GM23338 (cell line): Measurements from ENCODE around the gene RAB3A. TPM values are rescaled to one million over a fixed set of nuclear protein-coding genes. Genes with fewer than 3 reads are reported as not detected.

ENCODE experiments used
- CREB1 ChIP-seq: fragments of 250-450 bp; sonication (Bioruptor Pico); IDR thresholded peaks from 2 replicates; pipeline ENCODE4 v1.5.0; 2020; ENCODE audit warnings: low read depth, mild to moderate bottlenecking, moderate library complexity
- EZH2phosphoT487 ChIP-seq: fragments of 200-600 bp; sonication (generic); IDR thresholded peaks from one replicate; pipeline ENCODE4 v1.8.1; 2018; ENCODE audit warnings: antibody characterized with exemption; ENCODE audit not compliant: unreplicated experiment
- JUNB ChIP-seq: IDR thresholded peaks from one replicate; pipeline ENCODE4 v1.6.1; 2016; ENCODE audit warnings: antibody characterized with exemption; ENCODE audit not compliant: unreplicated experiment
- polyA plus RNA-seq: library from polyadenylated mRNA; unstranded; fragments of >200 nt; fragmentation: Nextera tagmentation; extraction: Ambion mirVana; gene quantifications from 2 replicates; pipeline ENCODE4 v1.2.1, GENCODE V29; 2016
- total RNA-seq: library from RNA; depleted of rRNA; stranded (reverse); fragments of >200 nt; shearing (Covaris generic); gene quantifications from 2 replicates; pipeline ENCODE4 v1.2.3, GENCODE V29; 2014
- TF ChIP-seq, protein P1 (sequence below): IDR thresholded peaks from one replicate; pipeline ENCODE4 v1.6.1; 2018; ENCODE audit warnings: antibody characterized with exemption; ENCODE audit not compliant: unreplicated experiment
- TF ChIP-seq, protein P2 (sequence below): fragments of 250-450 bp; sonication (Bioruptor Pico); IDR thresholded peaks from 2 replicates; pipeline ENCODE4 v1.5.0; 2020; ENCODE audit warnings: mild to moderate bottlenecking, moderate library complexity

RAB3A gene
- total and polyA plus RNA-seq, 2 experiments from 2014 or later = 9.7 to 20.3 TPM

DNA sequence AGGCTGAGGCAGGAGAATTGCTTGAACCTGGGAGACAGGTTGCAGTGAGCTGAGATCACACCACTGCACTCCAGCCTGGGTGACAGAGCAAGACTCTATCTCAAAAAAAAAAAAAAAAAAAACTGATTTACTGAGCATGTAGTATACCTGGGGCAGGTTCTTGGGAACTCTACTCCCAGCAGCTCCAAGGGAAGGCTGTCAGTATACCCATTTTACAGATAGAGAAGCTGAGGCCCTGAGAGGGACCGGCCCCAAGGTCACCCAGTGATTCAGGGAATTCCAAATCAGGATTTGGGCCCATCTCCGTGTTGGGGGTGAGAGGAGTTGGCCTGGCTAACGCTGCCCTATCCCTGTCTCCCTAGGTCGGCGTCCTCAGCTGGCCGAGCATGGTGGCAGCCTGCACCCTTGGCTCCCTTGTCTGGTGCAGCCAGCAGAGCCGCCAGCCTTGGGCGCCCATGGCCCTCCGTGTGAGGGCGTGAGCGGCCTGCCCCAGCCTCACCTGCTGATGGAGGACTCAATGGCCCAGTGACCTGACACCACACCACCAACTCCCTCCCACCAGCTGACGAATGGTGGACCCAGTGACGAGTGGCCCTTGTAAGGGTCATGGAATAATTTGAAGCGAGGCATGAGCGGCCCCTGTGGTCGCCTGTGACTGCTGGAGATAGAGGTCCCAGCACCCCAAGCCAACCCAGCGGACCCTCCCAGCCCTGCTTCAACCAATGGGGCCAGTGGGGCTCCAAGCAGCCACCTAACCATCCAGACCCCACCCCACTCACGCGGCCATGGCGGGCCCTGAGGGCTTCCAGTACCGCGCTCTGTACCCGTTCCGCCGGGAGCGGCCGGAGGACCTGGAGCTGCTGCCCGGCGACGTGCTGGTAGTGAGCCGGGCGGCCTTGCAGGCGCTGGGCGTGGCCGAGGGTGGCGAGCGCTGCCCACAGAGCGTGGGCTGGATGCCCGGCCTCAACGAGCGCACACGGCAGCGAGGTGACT, 48.5 kb downstream of the RAB3A start (continued):
- TF ChIP-seq, protein P1, sequence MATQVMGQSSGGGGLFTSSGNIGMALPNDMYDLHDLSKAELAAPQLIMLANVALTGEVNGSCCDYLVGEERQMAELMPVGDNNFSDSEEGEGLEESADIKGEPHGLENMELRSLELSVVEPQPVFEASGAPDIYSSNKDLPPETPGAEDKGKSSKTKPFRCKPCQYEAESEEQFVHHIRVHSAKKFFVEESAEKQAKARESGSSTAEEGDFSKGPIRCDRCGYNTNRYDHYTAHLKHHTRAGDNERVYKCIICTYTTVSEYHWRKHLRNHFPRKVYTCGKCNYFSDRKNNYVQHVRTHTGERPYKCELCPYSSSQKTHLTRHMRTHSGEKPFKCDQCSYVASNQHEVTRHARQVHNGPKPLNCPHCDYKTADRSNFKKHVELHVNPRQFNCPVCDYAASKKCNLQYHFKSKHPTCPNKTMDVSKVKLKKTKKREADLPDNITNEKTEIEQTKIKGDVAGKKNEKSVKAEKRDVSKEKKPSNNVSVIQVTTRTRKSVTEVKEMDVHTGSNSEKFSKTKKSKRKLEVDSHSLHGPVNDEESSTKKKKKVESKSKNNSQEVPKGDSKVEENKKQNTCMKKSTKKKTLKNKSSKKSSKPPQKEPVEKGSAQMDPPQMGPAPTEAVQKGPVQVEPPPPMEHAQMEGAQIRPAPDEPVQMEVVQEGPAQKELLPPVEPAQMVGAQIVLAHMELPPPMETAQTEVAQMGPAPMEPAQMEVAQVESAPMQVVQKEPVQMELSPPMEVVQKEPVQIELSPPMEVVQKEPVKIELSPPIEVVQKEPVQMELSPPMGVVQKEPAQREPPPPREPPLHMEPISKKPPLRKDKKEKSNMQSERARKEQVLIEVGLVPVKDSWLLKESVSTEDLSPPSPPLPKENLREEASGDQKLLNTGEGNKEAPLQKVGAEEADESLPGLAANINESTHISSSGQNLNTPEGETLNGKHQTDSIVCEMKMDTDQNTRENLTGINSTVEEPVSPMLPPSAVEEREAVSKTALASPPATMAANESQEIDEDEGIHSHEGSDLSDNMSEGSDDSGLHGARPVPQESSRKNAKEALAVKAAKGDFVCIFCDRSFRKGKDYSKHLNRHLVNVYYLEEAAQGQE = no peak
- TF ChIP-seq, protein P2, sequence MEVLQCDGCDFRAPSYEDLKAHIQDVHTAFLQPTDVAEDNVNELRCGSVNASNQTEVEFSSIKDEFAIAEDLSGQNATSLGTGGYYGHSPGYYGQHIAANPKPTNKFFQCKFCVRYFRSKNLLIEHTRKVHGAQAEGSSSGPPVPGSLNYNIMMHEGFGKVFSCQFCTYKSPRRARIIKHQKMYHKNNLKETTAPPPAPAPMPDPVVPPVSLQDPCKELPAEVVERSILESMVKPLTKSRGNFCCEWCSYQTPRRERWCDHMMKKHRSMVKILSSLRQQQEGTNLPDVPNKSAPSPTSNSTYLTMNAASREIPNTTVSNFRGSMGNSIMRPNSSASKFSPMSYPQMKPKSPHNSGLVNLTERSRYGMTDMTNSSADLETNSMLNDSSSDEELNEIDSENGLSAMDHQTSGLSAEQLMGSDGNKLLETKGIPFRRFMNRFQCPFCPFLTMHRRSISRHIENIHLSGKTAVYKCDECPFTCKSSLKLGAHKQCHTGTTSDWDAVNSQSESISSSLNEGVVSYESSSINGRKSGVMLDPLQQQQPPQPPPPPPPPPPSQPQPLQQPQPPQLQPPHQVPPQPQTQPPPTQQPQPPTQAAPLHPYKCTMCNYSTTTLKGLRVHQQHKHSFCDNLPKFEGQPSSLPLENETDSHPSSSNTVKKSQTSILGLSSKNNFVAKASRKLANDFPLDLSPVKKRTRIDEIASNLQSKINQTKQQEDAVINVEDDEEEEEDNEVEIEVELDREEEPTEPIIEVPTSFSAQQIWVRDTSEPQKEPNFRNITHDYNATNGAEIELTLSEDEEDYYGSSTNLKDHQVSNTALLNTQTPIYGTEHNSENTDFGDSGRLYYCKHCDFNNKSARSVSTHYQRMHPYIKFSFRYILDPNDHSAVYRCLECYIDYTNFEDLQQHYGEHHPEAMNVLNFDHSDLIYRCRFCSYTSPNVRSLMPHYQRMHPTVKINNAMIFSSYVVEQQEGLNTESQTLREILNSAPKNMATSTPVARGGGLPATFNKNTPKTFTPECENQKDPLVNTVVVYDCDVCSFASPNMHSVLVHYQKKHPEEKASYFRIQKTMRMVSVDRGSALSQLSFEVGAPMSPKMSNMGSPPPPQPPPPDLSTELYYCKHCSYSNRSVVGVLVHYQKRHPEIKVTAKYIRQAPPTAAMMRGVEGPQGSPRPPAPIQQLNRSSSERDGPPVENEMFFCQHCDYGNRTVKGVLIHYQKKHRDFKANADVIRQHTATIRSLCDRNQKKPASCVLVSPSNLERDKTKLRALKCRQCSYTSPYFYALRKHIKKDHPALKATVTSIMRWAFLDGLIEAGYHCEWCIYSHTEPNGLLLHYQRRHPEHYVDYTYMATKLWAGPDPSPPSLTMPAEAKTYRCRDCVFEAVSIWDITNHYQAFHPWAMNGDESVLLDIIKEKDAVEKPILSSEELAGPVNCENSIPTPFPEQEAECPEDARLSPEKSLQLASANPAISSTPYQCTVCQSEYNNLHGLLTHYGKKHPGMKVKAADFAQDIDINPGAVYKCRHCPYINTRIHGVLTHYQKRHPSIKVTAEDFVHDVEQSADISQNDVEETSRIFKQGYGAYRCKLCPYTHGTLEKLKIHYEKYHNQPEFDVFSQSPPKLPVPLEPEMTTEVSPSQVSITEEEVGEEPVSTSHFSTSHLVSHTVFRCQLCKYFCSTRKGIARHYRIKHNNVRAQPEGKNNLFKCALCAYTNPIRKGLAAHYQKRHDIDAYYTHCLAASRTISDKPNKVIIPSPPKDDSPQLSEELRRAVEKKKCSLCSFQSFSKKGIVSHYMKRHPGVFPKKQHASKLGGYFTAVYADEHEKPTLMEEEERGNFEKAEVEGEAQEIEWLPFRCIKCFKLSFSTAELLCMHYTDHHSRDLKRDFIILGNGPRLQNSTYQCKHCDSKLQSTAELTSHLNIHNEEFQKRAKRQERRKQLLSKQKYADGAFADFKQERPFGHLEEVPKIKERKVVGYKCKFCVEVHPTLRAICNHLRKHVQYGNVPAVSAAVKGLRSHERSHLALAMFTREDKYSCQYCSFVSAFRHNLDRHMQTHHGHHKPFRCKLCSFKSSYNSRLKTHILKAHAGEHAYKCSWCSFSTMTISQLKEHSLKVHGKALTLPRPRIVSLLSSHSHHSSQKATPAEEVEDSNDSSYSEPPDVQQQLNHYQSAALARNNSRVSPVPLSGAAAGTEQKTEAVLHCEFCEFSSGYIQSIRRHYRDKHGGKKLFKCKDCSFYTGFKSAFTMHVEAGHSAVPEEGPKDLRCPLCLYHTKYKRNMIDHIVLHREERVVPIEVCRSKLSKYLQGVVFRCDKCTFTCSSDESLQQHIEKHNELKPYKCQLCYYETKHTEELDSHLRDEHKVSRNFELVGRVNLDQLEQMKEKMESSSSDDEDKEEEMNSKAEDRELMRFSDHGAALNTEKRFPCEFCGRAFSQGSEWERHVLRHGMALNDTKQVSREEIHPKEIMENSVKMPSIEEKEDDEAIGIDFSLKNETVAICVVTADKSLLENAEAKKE (CRISPR knock-in tag) = no peak
- TF ChIP-seq JUNB (no peak), CREB1 (CRISPR knock-in tag) (no peak), EZH2phosphoT487 (no peak)
